GM18511 (cell line): ENCODE measurements around the gene HECTD3.
"Not testable (repeated sequence)": the region's sequence is repeated elsewhere in the genome, so short reads cannot be mapped to it uniquely, and the experiment has no call there.

Experiments
- ATAC-seq: cut with Tn5 transposase; IDR thresholded peaks from one replicate; pipeline ENCODE4 v1.9.1; 2021; ENCODE audit warnings: mild to moderate bottlenecking, moderate library complexity; ENCODE audit not compliant: unreplicated experiment

Gene HECTD3

DNA sequence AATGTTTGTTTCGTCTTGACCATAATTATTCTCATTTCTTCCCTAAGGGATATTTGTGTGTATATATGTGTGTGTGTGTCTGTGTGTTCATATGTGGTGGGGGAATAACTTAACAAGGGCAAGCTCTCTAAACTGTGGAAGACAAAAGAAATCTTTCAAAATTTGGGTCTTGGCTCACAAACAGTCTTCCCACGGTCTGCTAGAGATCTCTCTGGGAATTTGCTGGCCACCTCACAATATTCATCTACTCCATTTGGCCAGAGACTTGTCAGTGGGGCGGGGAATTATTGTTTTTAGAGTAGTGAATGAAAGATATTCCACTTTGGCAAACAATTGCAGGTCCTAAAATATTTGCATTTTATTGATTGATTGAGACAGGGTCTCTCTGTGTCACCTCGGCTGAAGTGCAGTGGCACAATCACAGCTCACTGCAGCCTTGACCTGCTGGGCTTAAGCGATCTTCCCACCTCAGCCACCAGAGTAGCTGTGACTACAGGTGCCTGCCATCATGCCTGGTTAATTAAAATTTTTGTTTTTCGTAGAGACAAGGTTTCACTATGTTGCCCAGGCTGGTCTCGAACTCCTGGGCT, 16.7 kb downstream of the HECTD3 start:
- no peak for ATAC-seq

DNA sequence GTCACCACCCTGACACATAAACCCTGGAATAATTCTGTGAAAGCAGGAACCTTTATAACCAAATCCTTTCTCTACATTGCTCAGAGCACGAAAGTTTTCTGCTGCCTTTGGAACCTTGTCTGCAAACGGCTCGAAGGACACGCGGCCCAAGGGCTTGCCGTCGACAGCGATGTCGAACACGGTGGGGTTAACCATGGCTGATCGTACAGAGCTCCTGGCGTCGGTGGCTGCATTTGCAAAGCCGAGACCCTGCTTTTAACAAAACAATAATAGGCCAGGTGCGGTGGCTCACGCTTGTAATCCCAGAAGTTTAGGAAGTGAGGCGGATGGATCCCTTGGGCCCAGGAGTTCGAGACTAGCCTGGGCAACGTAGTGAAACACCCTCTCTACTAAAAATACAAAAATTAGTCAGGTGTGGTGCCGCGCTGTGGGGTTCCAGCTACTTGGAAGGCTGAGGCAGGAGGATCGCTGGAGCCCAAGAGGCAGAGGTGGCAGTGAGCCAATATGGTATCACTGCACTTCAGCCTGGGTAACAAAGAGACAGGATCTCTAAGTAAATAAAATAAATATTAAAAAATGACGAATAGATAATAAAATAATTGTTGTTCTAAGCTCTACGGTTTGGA, 22.5 kb downstream of the HECTD3 start:
- no peak for ATAC-seq

DNA sequence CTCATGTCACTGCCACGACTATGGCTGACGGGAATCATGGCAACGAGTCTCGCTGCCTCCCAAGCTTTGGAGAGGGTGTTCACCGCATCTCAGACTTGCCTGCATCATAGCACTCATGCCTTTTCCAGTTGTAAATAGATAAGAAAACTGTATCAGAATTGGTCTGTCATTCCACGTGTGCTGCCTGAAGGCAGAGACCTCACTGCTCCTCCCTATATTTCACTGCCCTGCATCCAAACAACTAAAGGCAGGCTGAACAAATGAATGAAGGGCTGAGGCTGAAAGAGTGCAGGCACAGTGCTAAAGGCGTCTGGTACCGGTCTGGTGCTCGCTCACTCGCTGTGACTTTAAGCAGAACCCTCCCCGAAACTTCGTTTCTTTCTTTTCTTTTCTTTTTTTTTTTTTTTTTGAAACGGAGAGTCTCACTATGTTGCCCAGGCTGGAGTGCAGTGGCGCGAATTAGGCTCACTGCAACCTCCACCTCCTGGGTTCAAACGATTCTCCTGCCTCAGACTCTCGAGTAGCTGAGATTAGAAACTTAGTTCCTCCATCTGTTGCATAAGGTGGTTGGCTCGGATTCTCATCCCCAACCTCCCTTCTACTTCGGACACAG, 25.3 kb downstream of the HECTD3 start:
- peak; percentile 6 for ATAC-seq

DNA sequence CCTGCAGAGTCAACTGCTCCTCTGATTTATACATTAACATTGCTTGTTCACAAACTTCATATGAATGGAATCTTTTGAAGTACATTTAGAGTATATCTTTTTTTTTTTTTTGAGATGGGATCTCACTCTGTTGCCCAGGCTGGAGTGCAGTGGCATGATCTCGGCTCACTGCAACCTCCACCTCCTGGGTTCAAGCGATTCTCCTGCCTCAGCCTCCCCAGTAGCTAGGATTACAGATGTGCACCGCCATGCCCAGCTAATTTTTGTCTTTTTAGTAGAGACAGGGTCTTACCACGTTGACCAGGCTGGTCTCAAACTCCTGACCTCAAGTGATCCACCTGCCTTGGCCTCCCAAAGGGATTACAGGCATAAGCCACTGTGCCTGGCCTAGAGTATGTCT, 33.8 kb downstream of the HECTD3 start:
- not testable (repeated sequence) for ATAC-seq

GRCh38 chr1:44976252-44976651, 34.9 kb downstream of the HECTD3 start:
- no peak for ATAC-seq

DNA sequence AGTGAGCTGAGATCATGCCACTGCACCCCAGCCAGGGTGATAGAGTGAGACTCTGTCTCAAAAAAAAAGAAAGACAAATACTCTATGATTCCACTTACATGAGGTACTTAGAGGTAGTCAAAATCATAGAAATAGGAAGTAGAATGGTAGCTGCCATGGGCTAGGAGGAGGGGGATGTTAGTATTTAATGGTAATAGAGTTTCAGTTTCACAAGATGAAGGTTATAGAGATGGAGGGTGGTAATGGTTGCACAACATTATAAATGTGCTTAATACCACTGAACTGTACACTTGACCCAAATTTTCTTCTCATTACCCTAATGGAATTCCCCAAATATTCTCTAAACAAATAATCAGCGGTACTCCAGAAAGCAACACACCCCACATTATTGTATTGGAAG, 37.5 kb downstream of the HECTD3 start:
- no peak for ATAC-seq

- no peak for ATAC-seq
These were observed 40.8 kb downstream of the HECTD3 start for GRCh38 chr1:44970317-44970716.

- no peak for ATAC-seq
These were observed 46.7 kb downstream of the HECTD3 start for GRCh38 chr1:44964396-44964795.

DNA sequence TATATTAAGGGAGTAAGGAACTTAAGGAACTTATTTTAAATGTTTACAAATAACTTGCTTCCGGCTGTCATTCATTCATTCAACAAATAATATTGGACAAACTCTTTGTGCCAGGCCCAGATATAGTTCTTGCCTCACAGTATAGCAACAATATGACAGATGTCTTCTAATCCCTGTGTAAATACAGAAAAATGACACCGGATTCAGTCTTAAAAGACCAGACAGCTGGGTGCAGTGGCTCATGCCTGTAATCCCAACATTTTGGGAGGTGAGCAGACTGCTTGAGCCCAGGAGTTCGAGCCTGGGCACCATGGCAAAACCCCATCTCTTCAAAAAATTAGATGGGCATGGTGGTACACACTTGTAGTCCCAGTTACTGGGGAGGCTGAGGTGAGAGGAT, 48.4 kb downstream of the HECTD3 start:
- no peak for ATAC-seq

DNA sequence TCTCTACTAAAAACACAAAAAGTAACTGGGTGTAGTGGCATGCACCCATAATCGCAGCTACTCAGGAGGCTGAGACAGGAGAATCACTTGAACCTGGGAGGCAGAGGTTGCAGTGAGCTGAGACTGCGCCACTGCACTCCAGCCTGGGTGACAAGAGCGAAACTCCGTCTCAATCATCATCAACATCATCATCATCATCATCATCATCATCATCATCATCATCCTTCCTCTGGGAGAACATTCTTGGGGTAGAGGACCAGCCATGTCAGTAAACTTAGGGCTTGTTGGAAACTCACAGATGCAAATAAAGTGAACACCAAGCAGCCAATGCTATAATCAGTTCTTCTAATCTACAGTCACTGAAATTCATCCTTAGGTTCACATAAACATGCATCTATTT, 49.1 kb downstream of the HECTD3 start:
- ATAC-seq, result not testable (repeated sequence)

GRCh38 chr1:44957566-44957965, 53.6 kb downstream of the HECTD3 start:
- not testable (repeated sequence) for ATAC-seq

GRCh38 chr1:44956077-44956476, 55.0 kb downstream of the HECTD3 start:
- ATAC-seq, result not testable (repeated sequence)
